Measurements from ENCODE around the gene TBC1D8.

Gene TBC1D8

GRCh38 chr2:100964681-100965169, 186.5 kb downstream of the TBC1D8 start:
- in situ Hi-C loops (cut with HindIII; ENCODE audit: low sequenced_read_pairs): loop anchor here (5.0 kb wide), 1 partner anchor 72 kb away; no protein-coding TSS in a partner anchor

GRCh38 chr2:100964222-100964621, 187.0 kb downstream of the TBC1D8 start:
- in situ Hi-C loops (cut with HindIII; ENCODE audit: low sequenced_read_pairs): no loop called here

DNA sequence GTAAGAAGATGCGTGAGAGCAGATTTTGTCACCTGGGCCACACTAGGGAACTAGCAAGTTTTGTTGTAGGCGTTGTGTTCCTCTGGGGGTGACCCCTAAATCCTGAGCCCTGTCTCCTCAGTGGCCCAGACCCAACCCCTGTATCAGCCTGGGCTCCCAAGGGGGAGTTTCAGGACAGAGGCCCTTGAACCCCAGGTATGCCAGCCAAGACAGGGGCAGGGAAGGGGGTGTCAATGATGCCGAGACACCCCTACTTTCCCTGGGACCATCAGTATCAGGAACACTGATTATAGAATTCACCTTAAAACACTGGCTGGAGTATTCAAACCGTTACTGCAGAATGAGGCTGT, 188.2 kb downstream of the TBC1D8 start:
- in situ Hi-C loops (cut with HindIII; ENCODE audit: low sequenced_read_pairs): no loop called here

DNA sequence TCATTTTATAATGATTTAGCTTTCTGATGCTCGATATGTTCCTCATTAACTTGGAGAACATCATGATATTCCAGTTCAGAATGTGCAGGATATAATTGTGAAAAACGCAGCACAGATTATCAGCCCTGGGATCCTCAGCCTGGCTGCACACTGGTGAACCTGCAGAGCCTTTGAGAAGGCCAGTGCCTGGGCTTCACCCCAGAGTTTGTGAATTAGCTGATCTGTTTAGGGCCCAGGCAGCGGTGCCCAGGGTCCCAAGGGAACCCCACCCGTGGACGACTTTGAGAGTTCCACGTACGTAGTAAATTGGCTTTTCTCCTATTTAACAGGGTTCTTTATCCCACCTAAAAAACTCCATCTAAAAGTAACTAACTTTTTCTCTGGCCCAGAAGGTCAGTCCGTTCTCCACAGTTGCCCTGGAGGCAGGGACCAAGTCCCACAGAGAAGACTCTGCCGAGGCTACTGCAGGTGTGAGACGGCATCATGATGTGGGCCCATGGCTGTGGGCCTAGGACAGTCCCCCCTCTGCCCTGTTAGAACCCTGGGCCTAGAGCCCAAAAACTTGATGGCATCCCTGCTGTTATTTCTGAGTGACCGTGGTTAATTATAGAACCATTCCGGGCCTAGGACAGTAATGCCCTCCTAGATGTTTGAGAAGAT, 188.7 kb downstream of the TBC1D8 start:
- in situ Hi-C loops (cut with HindIII; ENCODE audit: low sequenced_read_pairs): no loop called here

DNA sequence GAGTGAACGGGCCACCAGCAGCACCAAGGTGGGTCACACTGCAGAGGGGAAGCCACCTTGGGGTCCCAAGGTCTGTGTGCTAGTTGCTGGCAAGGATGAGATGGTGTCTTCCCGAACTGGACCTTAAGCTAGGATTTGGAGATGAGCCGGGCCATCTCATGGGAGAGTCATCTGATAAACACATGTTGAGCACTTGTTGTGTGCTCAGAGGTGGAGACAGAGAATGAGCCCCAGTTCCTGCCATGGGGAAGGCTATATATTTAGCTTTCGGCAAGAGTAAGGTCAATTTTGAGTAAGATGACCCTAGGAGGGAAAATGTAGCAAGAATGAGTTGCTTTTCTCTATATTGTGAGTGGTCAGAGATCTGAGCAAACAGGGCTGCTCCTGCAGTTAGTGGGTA, 190.5 kb downstream of the TBC1D8 start:
- in situ Hi-C loops (cut with HindIII; ENCODE audit: low sequenced_read_pairs): no loop called here

- in situ Hi-C loops (cut with HindIII; ENCODE audit: low sequenced_read_pairs): no loop called here
Observed at GRCh38 chr2:100959225-100959880, 191.8 kb downstream of the TBC1D8 start.

DNA sequence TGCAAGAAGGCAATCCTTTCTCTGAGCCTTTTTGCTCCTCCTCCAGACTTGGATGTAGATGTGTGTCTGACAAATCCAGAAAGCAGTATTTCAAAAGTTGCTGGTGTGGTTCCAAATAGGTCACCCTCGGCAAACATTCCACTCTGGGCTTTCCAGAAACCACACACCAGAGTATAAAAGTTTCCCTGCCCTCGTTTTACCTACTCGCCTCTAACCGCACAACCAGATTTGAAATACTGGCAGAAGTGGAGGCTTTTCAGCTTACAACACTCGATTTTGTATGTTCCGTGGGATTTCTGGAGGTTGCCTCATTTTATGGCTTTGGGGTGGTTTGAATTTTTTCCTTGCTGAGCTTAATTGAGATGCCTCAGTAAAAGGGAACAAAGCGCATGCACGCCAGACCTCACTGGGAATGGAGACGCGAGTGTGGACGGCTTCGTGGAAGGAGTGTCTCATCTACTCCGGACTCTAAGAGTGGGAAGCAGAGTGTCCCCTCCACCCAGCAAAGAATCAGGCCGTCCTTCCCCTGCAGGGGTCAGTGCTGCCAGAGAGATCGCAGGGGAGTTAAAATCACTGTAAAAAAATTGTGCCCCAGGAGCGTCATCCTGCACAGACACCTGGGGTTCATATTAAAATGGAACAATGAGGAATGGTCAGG, 193.1 kb downstream of the TBC1D8 start:
- in situ Hi-C loops (cut with HindIII; ENCODE audit: low sequenced_read_pairs): no loop called here
